ENCODE results near the gene MRAS. TPM values are rescaled to one million over a fixed set of nuclear protein-coding genes. Genes with fewer than 3 reads are reported as not detected.
A peak's percentile ranks its signal among the peaks of the same experiment; 100 is the strongest.

Gene MRAS
- total and polyA plus RNA-seq, 7 experiments from 2014 or later = 0.05 to 4.9 (median 0.80) TPM; not detected in 2

GRCh38 chr3:138363322-138363721 is 14.9 kb downstream of the MRAS start:
- no peaks in the 10 kb centered on the region for H3K36me3 ChIP-seq (ENCODE audit: control insufficient read depth in 2 of 3, insufficient read depth in 3 of 3, low read length in 3 of 3)
- H3K9me3 ChIP-seq (ENCODE audit: control insufficient read depth in 2 of 3, low read length in 3 of 3) = no peaks in the 10 kb centered on the region
- intact Hi-C loops (cut with micrococcal nuclease) = no loop called here
- no peak overlapping the region for H3K27ac ChIP-seq (ENCODE audit: low read depth, low read length)
- DNase-seq (no peak), ATAC-seq (no peak)
- no peaks in the 10 kb centered on the region for H3K27me3 ChIP-seq (ENCODE audit: control insufficient read depth in 2 of 2, insufficient read depth in 2 of 2, low read length in 2 of 2)
- ChIA-PET POLR2A (no interaction called here), CTCF (no interaction called here)
- peaks cover 0 to 5% (median 0%) of the 10 kb centered on the region in 5 donors for H3K27me3 Mint-ChIP-seq
- no peak overlapping the region for H3K4me3 Mint-ChIP-seq
- no peaks in the 10 kb centered on the region for H3K4me1 ChIP-seq (ENCODE audit: control insufficient read depth in 2 of 2, insufficient read depth in 2 of 2, low read length in 2 of 2)
- H3K9me3 Mint-ChIP-seq = no peaks in the 10 kb centered on the region
- no peaks in the 10 kb centered on the region for H3K4me1 Mint-ChIP-seq
- no peak overlapping the region for H3K4me3 ChIP-seq (ENCODE audit: low read length)
- no peak overlapping the region for H3K27ac Mint-ChIP-seq
- no peaks in the 10 kb centered on the region for H3K36me3 Mint-ChIP-seq

- H3K4me1 ChIP-seq (ENCODE audit: control insufficient read depth in 2 of 2, insufficient read depth in 2 of 2, low read length in 2 of 2) = no peaks in the 10 kb centered on the region
- no peak for ATAC-seq
- H3K4me1 Mint-ChIP-seq = no peaks in the 10 kb centered on the region
- no peak overlapping the region for H3K27ac ChIP-seq (ENCODE audit: low read depth, low read length)
- intact Hi-C loops (cut with micrococcal nuclease) = no loop called here
- H3K9me3 ChIP-seq (ENCODE audit: control insufficient read depth in 2 of 3, low read length in 3 of 3) = no peaks in the 10 kb centered on the region
- peaks cover 0 to 5% (median 0%) of the 10 kb centered on the region in 5 donors for H3K27me3 Mint-ChIP-seq
- CTCF ChIA-PET = no interaction called here
- H3K27me3 ChIP-seq (ENCODE audit: control insufficient read depth in 2 of 2, insufficient read depth in 2 of 2, low read length in 2 of 2) = no peaks in the 10 kb centered on the region
- POLR2A ChIA-PET = no interaction called here
- DNase-seq = no peak
- H3K27ac Mint-ChIP-seq = no peak overlapping the region
- H3K4me3 ChIP-seq (ENCODE audit: low read length) = no peak overlapping the region
- H3K9me3 Mint-ChIP-seq = no peaks in the 10 kb centered on the region
- no peaks in the 10 kb centered on the region for H3K36me3 Mint-ChIP-seq
- no peaks in the 10 kb centered on the region for H3K36me3 ChIP-seq (ENCODE audit: control insufficient read depth in 2 of 3, insufficient read depth in 3 of 3, low read length in 3 of 3)
- no peak overlapping the region for H3K4me3 Mint-ChIP-seq
These were observed 16.2 kb downstream of the MRAS start for GRCh38 chr3:138364356-138365252.

- ChIA-PET POLR2A (no interaction called here), CTCF (no interaction called here)
- H3K36me3 ChIP-seq (ENCODE audit: control insufficient read depth in 2 of 3, insufficient read depth in 3 of 3, low read length in 3 of 3) = no peaks in the 10 kb centered on the region
- H3K27ac ChIP-seq (ENCODE audit: low read depth, low read length) = no peak overlapping the region
- intact Hi-C loops (cut with micrococcal nuclease) = no loop called here
- no peak overlapping the region for H3K27ac Mint-ChIP-seq
- no peaks in the 10 kb centered on the region for H3K36me3 Mint-ChIP-seq
- no peaks in the 10 kb centered on the region for H3K9me3 Mint-ChIP-seq
- H3K4me1 Mint-ChIP-seq = no peaks in the 10 kb centered on the region
- peaks cover 0 to 5% (median 0%) of the 10 kb centered on the region in 5 donors for H3K27me3 Mint-ChIP-seq
- H3K9me3 ChIP-seq (ENCODE audit: control insufficient read depth in 2 of 3, low read length in 3 of 3) = no peaks in the 10 kb centered on the region
- no peaks in the 10 kb centered on the region for H3K4me1 ChIP-seq (ENCODE audit: control insufficient read depth in 2 of 2, insufficient read depth in 2 of 2, low read length in 2 of 2)
- no peak for DNase-seq
- no peak overlapping the region for H3K4me3 ChIP-seq (ENCODE audit: low read length)
- H3K4me3 Mint-ChIP-seq = no peak overlapping the region
- no peaks in the 10 kb centered on the region for H3K27me3 ChIP-seq (ENCODE audit: control insufficient read depth in 2 of 2, insufficient read depth in 2 of 2, low read length in 2 of 2)
- ATAC-seq = no peak
These were observed 16.8 kb downstream of the MRAS start for GRCh38 chr3:138365253-138365555.

- no peak overlapping the region for H3K4me3 ChIP-seq (ENCODE audit: low read length)
- no peak for ATAC-seq
- DNase-seq = no peak
- H3K27ac ChIP-seq (ENCODE audit: low read depth, low read length) = no peak overlapping the region
- intact Hi-C loops (cut with micrococcal nuclease) = no loop called here
- POLR2A ChIA-PET = no interaction called here
- Mint-ChIP-seq H3K4me1 (no peaks in the 10 kb centered on the region), H3K27me3 (peaks cover 0 to 9% (median 4%) of the 10 kb centered on the region in 5 donors), H3K9me3 (peaks cover 0 to 2% (median 0%) of the 10 kb centered on the region in 11 donors), H3K4me3 (no peak overlapping the region), H3K27ac (no peak overlapping the region), H3K36me3 (peaks cover 0 to 5% (median 0%) of the 10 kb centered on the region in 5 donors)
- H3K27me3 ChIP-seq (ENCODE audit: control insufficient read depth in 2 of 2, insufficient read depth in 2 of 2, low read length in 2 of 2) = no peaks in the 10 kb centered on the region
- H3K36me3 ChIP-seq (ENCODE audit: control insufficient read depth in 2 of 3, insufficient read depth in 3 of 3, low read length in 3 of 3) = no peaks in the 10 kb centered on the region
- H3K9me3 ChIP-seq (ENCODE audit: control insufficient read depth in 2 of 3, low read length in 3 of 3) = no peaks in the 10 kb centered on the region
- CTCF ChIA-PET = interaction anchor here (0.6 kb wide), 1 partner anchor 59 kb away, joined by 3 read pairs; no protein-coding TSS in a partner anchor
- H3K4me1 ChIP-seq (ENCODE audit: control insufficient read depth in 2 of 2, insufficient read depth in 2 of 2, low read length in 2 of 2) = no peaks in the 10 kb centered on the region
These were observed 17.8 kb downstream of the MRAS start for GRCh38 chr3:138366006-138366759.

DNA sequence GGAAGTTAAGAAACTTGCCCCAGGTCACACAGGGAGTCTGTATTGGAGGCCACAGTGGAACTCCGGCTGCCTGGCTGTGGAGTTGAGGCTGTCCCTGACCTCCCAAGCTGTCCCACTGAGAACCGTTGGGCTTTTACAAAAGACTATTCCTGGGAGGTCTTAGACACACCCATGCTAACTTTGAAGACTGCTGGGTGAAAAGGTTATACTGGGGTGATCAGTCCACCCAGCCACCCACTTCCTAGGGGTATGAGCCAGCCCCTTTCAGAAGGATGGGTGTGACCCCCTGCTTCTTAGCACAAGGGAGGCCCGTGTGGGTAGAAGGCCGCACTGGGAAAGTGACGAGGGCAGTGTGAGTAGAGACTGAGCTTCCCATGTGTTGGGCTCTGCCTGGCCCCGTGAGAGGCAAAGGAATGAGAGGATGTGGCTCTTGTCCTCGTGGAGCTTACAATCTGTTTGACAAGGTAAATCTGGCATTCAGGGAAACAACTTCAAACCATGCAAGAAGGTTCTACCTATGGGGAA is 19.0 kb downstream of the MRAS start:
- H3K9me3 ChIP-seq (ENCODE audit: control insufficient read depth in 2 of 3, low read length in 3 of 3) = no peaks in the 10 kb centered on the region
- peaks cover 5 to 17% (median 8%) of the 10 kb centered on the region in 5 donors for H3K27me3 Mint-ChIP-seq
- ChIA-PET CTCF (no interaction called here), POLR2A (no interaction called here)
- no peak overlapping the region for H3K4me3 ChIP-seq (ENCODE audit: low read length)
- peaks cover 0 to 2% (median 0%) of the 10 kb centered on the region in 11 donors for H3K9me3 Mint-ChIP-seq
- no peak overlapping the region for H3K4me3 Mint-ChIP-seq
- H3K4me1 ChIP-seq (ENCODE audit: control insufficient read depth in 2 of 2, insufficient read depth in 2 of 2, low read length in 2 of 2) = no peaks in the 10 kb centered on the region
- intact Hi-C loops (cut with micrococcal nuclease) = no loop called here
- DNase-seq (no peak), ATAC-seq (no peak)
- H3K4me1 Mint-ChIP-seq = no peaks in the 10 kb centered on the region
- peaks cover 0 to 5% (median 0%) of the 10 kb centered on the region in 5 donors for H3K36me3 Mint-ChIP-seq
- H3K27ac Mint-ChIP-seq = no peak overlapping the region
- H3K27ac ChIP-seq (ENCODE audit: low read depth, low read length) = no peak overlapping the region
- H3K36me3 ChIP-seq (ENCODE audit: control insufficient read depth in 2 of 3, insufficient read depth in 3 of 3, low read length in 3 of 3) = no peaks in the 10 kb centered on the region
- no peaks in the 10 kb centered on the region for H3K27me3 ChIP-seq (ENCODE audit: control insufficient read depth in 2 of 2, insufficient read depth in 2 of 2, low read length in 2 of 2)

DNA sequence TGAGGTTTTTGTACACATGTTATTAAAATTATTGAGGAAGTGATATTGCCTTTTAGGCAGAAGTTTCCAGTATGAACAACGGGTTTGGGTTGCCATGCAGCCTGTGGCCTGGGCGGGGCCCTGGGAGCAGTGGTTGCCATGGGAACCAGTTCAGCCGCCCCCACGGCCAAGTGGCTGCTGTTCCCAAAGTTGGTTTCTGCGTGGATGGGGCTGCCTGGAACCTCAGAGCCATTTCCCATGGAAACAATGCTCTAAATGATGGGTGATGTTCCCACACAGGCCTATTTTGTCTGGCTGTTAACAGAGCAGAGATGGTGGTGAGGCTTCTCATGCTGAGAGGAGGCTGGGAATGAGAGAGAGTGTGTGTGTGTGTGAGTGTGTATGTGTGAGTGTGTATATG is 19.5 kb downstream of the MRAS start:
- no peak overlapping the region for H3K27ac Mint-ChIP-seq

More for the DNA sequence above, 19.5 kb downstream of the MRAS start:
- H3K36me3 Mint-ChIP-seq = peaks cover 0 to 5% (median 0%) of the 10 kb centered on the region in 5 donors
- no peaks in the 10 kb centered on the region for H3K4me1 ChIP-seq (ENCODE audit: control insufficient read depth in 2 of 2, insufficient read depth in 2 of 2, low read length in 2 of 2)
- no peak overlapping the region for H3K4me3 Mint-ChIP-seq
- no peak overlapping the region for H3K4me3 ChIP-seq (ENCODE audit: low read length)
- intact Hi-C loops (cut with micrococcal nuclease) = no loop called here
- no peak for DNase-seq
- ChIA-PET POLR2A (no interaction called here), CTCF (no interaction called here)
- H3K9me3 ChIP-seq (ENCODE audit: control insufficient read depth in 2 of 3, low read length in 3 of 3) = no peaks in the 10 kb centered on the region
- peak; percentile 48 for ATAC-seq
- no peaks in the 10 kb centered on the region for H3K4me1 Mint-ChIP-seq
- no peaks in the 10 kb centered on the region for H3K27me3 ChIP-seq (ENCODE audit: control insufficient read depth in 2 of 2, insufficient read depth in 2 of 2, low read length in 2 of 2)
- peaks cover 0 to 2% (median 0%) of the 10 kb centered on the region in 11 donors for H3K9me3 Mint-ChIP-seq
- peaks cover 5 to 17% (median 8%) of the 10 kb centered on the region in 5 donors for H3K27me3 Mint-ChIP-seq
- H3K36me3 ChIP-seq (ENCODE audit: control insufficient read depth in 2 of 3, insufficient read depth in 3 of 3, low read length in 3 of 3) = no peaks in the 10 kb centered on the region
- H3K27ac ChIP-seq (ENCODE audit: low read depth, low read length) = no peak overlapping the region

All from naive thymus-derived CD4-positive, alpha-beta T cell (primary cell).